ENCODE measurements around the gene SNTG2.

The SNTG2 gene

DNA sequence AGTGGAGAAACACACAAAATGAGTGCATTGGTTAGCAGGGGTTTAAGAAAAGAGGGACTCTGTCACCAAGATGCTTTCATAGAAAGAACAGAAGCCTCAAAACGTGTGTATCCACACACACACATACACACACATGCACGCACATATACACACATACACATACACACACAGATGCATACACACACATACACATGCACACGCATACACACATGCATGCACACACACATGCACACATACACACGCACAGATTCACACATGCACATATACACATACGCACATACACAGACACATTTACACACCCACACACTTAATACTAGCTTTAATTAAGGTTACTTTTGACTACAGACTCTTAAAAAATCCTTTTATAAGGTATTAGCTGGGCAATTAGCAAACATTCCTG lies 378.0 kb downstream of the SNTG2 start:
- no peak for DNase-seq

DNA sequence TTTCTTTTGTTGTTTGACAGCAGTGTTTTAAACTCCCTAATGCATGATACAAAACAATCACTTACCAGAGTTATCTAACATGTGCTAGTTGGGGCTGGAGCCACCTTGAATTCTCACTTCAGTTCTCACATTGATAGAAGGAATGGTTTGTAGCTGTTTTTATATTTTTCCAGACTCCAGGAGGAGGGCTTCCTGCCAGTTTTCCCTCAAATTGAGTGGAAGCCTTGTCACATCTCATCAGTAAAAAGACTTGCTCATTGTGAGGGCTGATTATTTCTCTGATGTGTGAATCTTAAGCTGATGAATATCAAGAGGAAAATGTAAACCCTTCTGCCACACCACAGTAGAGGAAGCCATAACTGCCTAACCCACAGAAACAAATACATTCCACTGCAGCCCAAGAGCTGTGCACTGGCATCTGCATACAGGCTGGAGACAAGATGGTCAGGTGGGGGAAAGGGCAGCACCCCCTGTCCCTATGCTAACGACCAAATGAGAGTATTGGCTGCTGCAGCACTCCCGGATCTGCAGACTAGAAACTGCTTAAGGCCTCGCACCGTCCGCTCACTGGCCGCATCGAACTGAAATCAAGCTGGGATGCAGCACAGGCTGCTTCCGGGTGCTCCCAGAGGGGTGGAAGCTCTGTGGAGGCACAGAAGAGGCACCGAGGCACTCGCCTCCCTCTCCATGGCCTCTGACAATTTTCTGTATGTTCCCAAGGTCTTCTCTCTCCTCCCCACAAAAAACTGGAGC lies 388.9 kb downstream of the SNTG2 start:
- no peak for DNase-seq

DNA sequence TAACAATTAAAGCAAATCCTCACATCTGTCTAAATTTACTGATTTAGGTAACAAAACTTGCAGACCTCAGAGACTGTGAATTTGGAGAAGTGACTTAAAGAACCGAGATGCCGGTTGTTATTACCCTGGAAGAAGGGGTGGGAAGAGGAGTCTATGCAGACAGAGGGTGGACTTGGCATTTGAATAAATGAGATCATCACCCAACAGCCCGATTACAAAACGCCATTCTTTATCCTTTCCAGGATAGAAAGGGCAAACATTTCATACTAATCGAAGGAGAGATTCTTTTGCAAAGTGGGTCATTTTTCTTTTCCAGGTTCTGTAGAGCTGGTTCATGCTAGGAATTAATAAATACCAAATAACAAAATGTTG lies 389.5 kb downstream of the SNTG2 start:
- no peak for DNase-seq

GRCh38 chr2:1341404-1342120 lies 390.9 kb downstream of the SNTG2 start:
- DNase-seq, result no peak

DNA sequence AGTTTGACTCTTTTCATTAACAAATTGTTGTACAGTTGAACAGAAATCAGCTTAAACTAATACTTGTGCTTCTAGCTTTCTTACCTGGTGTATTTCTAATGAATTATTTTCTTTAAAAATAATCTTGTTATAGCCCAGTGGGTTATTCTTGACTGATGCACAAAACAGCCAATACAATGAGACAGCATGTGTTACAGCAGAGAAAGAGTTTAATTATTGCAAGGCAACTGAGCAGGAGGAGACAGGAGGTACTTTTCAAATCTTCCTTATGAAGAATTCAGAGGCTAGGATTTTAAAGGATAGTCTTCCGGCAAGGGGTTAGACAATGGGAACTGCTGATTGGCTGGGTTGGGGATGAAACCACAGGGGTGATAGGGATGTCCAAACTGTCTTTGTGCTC lies 398.1 kb downstream of the SNTG2 start:
- no peak for DNase-seq

GRCh38 chr2:1350111-1350510 lies 399.5 kb downstream of the SNTG2 start:
- DNase-seq, result no peak

- DNase-seq, result no peak
These were observed 402.5 kb downstream of the SNTG2 start for GRCh38 chr2:1353124-1353523.

DNA sequence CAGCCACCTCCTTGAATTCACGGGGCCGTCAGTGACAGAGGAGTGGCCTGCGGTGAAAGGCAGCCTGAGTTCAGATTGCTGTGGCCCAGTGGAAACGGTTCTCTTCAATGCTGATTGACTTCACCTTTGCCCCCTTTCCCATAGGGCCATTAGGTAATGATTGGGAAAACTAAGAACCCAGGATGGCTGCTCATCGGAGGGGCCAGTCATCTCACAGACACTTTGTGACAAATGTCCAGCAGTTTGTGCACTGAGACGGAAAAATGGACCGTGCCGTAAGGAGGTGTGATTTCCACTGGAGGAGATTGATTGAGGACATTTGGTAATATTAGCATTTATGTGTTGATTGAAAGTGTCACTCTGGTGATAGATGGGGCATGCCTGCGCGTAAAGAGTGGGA lies 402.9 kb downstream of the SNTG2 start:
- DNase-seq, result no peak

DNA sequence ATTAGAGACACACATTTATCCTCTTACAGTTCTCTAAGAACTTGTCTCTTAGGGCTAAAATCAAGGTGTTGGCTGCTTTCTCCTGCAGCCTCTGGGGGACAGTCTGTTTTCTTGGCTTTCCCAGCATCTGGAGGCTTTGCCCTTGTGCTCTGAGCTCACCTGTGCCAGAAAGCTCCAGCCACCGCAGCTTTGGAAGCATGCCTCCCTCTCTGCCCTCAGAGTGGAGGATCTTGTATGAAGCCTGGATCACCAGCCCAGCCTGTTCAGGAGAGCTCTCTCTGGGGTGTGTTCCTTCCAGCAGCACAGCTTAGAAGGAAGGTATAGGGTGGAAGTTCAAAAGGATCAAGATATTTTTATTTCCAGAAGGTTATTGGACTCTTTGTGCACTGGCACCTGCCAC lies 409.5 kb downstream of the SNTG2 start:
- no peak for DNase-seq

DNA sequence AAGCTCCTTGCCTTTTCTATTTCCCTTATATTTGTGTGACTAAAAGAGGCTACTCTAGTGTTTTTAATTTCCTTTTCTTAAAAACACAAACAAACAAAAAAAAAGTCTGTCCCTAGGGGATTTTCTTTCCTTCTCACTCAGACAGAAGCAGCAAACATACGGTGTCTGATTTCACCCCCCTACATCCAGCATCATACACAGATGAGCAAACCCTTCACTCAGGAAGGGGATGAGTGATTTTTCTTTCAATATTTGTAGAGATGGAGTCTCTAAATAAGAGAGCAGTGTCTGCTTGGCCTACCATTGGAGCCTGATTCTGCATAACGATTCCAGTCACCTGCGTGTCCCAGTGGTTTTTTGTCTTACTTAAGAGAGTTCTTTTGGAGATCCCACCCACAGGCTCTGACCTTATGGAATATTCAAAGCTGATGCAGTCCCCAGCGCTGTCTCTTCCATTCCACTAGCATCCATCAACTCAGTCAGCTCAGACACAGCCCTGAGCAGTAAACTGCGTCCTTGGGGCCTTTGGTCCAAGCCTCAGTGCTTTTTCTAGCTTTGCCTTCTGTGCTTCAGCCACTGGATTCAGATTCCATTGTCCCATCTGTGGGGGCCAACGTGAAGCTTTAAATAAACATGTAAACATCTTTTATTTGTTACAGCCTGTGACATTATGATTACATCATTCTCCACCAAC lies 410.1 kb downstream of the SNTG2 start:
- no peak for DNase-seq

GRCh38 chr2:1363367-1363766 lies 412.7 kb downstream of the SNTG2 start:
- DNase-seq, result no peak

DNA sequence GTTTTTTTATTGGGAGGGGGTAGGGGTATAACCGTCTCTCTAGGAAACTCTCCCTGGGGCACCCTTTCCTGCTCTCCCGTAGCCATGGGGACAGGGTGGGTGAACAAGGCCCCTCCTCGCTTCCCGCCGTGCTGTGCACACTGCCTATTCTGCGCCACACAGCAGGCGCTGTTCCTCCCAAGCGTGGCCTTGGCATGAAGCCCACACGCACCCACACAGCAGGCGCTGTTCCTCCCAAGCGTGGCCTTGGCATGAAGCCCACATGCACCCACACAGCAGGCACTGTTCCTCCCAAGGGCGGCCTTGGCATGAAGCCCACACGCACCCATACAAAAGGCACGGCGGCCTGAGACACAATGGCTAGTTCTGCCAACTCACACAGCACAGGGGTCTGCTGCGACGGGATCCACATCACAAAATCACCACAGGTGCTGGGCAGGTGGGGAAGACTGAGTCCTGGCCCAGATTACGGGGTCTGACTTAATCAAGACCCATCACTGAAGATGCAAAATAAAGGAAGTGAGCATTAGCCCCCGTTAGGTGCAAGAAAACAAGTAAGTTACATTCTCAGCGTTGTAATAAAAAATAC lies 416.0 kb downstream of the SNTG2 start:
- DNase-seq, result no peak

DNA sequence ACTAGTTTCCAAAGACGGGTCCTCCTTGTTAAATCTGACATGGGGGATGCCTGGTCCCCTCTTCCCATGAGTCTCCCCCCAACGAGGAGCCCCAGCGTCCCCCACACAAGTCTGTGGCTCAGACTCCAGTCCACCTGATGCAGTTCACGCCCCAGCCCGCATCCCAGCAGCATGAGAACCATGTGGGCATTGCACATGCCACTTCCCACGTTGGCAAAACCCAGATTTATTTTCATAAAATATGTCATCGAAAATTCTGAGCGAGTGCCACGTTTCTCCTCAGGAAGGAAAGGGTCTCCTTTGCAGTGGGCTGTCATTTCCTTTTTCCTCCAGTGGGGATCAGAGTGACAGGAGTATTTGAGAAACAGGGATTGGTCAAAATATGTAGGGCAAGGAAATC lies 417.0 kb downstream of the SNTG2 start:
- no peak for DNase-seq

DNA sequence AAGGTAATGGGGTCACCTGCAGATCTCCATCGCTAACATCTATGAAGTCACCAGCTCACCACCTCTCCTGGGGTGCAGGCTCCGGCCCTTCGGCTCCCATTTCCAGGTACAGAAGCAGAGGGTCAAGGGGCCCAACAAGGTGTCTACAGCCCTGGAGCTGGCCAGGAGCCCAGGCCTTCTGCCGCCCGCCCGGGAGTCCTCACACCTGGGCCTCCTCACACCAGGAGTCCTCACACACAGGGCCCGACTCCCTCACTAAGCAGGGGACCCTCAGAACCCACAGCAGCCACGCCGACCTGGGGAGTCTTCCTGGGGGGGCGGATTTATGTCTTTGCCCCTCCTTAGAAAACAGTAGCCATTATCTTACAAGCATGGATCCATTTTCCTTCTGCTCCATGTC lies 419.3 kb downstream of the SNTG2 start:
- no peak for DNase-seq

DNA sequence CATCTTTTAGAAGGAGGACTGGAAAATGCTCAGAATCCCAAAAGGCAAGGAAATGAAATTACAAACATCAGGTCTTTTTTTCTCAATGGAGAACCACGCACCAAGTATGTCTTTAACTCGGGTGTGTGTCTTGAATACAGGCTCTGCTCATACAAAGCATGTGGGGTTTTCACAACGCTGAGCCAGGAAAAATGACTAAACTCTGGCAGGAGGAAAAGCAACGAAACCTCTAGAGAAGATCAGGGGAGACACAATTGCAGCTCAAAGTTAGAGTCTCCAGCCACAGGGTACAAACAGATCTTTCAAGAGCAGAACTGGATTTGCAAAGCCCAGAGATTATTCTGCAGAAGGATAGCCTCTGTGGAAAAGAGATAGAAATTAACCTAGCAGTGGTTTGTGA lies 419.8 kb downstream of the SNTG2 start:
- DNase-seq, result no peak

DNA sequence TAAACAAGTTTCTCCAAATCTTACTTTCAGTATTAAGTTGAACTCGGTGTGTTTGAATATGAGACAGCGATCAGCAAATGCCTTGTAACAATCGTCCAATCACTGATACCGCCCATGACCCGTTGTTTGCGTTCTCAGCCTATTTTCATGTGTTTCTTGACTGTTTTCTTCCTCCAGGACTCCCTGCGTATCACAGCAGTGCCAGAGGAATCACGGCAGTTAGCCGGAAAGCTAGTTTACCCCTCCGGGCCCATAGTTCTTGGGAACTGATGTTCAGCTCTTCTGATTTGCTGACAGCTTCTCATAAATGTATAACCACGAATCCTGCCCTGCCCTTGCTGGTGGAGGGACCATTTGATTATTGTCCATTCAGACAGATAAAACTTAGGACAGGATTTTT lies 420.4 kb downstream of the SNTG2 start:
- no peak for DNase-seq

- no peak for DNase-seq
These were observed 423.2 kb downstream of the SNTG2 start for GRCh38 chr2:1373830-1374229.

DNA sequence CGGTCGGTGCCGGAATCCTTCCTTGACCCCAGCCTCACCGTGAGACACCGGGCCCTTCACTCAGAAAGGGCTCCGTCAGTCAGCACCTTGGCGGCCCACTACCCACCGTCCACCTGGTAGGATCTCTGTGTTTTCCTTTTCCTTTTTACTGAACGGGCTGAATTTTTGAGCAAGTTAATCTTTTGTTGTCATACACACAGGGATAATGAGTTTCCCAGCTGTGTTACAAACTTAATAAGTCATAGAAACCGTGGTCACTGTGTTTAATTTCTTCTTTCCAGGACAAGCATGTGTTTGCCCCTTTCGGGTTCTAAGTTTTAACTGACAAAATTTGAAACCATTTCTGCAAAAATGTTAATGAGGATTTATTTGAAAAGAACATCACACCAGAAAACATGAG lies 423.6 kb downstream of the SNTG2 start:
- no peak for DNase-seq

DNA sequence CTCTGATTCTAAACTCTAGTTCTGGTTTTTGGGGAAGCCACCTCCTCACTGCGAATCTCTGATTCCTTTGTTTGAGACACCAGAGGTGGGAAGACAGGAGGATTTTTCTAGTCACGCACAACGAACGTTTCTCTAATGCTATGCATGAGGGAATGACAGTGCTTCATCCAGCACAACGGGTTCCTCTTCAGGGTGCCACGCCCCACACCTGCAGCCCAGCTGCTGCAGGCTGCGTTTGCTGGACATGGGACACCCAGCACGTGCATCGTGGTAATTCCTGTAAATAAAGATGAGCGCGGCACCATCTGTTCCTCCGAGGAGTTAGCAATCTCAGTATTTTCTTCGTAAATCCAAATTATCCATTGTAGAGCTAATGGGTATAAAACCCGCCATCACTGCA lies 425.1 kb downstream of the SNTG2 start:
- DNase-seq, result no peak

- no peak for DNase-seq
These were observed 426.8 kb downstream of the SNTG2 start for GRCh38 chr2:1377473-1377872.

- no peak for DNase-seq
These were observed 428.0 kb downstream of the SNTG2 start for GRCh38 chr2:1378456-1379150.

GRCh38 chr2:1381644-1382043 lies 431.0 kb downstream of the SNTG2 start:
- DNase-seq, result no peak

Measured in fibroblast of skin of back (primary cell).